Common myeloid progenitor, CD34-positive (primary cell): ENCODE measurements around the gene SCGN. TPM values are rescaled to one million over a fixed set of nuclear protein-coding genes. Genes with fewer than 3 reads are reported as not detected.

ENCODE experiments used
- CTCF ChIA-PET: fragments of 350-600 bp; sonication (Branson Sonifier 250); formaldehyde crosslinking; loops from one replicate; lab custom pipeline; 2021; ENCODE audit warnings: antibody characterized with exemption; lab: Charles Lee
- POLR2A ChIA-PET: fragments of 350-600 bp; sonication (Branson Sonifier 250); formaldehyde crosslinking; loops from one replicate; lab custom pipeline; 2021; ENCODE audit warnings: antibody characterized with exemption; lab: Charles Lee
- DNase-seq, 3 donors: peaks; one replicate each; pipeline versions ENCODE4 v3.0.0 to v3.0.0-alpha.2; 2013
- H3K27ac ChIP-seq, 2 experiments: 1 replicate in 1 of 2; 2 replicates in 1 of 2; pipeline ENCODE4 v1.7.0; 2013; ENCODE audit warnings: inconsistent platforms in 2 of 2, low read length in 2 of 2, mild to moderate bottlenecking in 2 of 2, low read depth in 1 of 2, moderate library complexity in 1 of 2; ENCODE audit not compliant: severe bottlenecking in 2 of 2, insufficient read depth in 1 of 2, poor library complexity in 1 of 2
- H3K27me3 ChIP-seq, 5 experiments: replicated peaks in 2 of 5; 1 replicate in 3 of 5; 2 replicates in 2 of 5; pipeline versions ENCODE4 v1.6.1 to v1.7.0; 2013; ENCODE audit warnings: low read length in 4 of 5, mild to moderate bottlenecking in 2 of 5, moderate library complexity in 2 of 5, inconsistent platforms in 1 of 5; ENCODE audit not compliant: insufficient read depth in 5 of 5, control insufficient read depth in 4 of 5
- H3K36me3 ChIP-seq, 4 experiments: 1 replicate in 2 of 4; 2 replicates in 2 of 4; pipeline versions ENCODE4 v1.6.1 to v1.7.0; 2013; ENCODE audit warnings: low read length in 3 of 4, control low read depth in 1 of 4, mild to moderate bottlenecking in 1 of 4; ENCODE audit not compliant: control insufficient read depth in 4 of 4, insufficient read depth in 4 of 4
- H3K4me1 ChIP-seq, 4 experiments: 1 replicate in 3 of 4; 2 replicates in 1 of 4; pipeline versions ENCODE4 v1.6.1 to v1.7.1; 2013; ENCODE audit warnings: low read length in 3 of 4, mild to moderate bottlenecking in 3 of 4, control low read depth in 1 of 4, inconsistent platforms in 1 of 4, moderate library complexity in 1 of 4; ENCODE audit not compliant: control insufficient read depth in 4 of 4, insufficient read depth in 4 of 4; ENCODE audit errors: control extremely low read depth in 1 of 4
- H3K4me3 ChIP-seq, 7 experiments: 1 replicate in 4 of 7; 2 replicates in 3 of 7; pipeline versions ENCODE4 v1.5.1 to v1.7.0; 2013; ENCODE audit warnings: mild to moderate bottlenecking in 7 of 7, low read length in 6 of 7, moderate library complexity in 6 of 7, inconsistent platforms in 2 of 7, low read depth in 2 of 7, control low read depth in 1 of 7; ENCODE audit not compliant: insufficient read depth in 4 of 7, control insufficient read depth in 1 of 7; ENCODE audit errors: extremely low read depth in 1 of 7
- H3K9me3 ChIP-seq, 5 experiments: 1 replicate in 4 of 5; 2 replicates in 1 of 5; pipeline versions ENCODE4 v1.6.1 to v1.7.1; 2013; ENCODE audit warnings: low read length in 4 of 5, mild to moderate bottlenecking in 2 of 5, inconsistent platforms in 1 of 5, low read depth in 1 of 5, moderate library complexity in 1 of 5; ENCODE audit not compliant: control insufficient read depth in 4 of 5, insufficient read depth in 2 of 5; ENCODE audit errors: control extremely low read depth in 1 of 5
- WGBS: methylation state at CpG from one replicate; pipeline ENCODE4 v1.1.5; 2013; ENCODE audit not compliant: insufficient coverage; 5-methylcytosine and 5-hydroxymethylcytosine counted together
- polyA plus RNA-seq: library from polyadenylated mRNA; unstranded; fragments of 120-200 nt; gene quantifications from one replicate; pipeline ENCODE4 v1.2.1, GENCODE V29; 2013

SCGN gene
- not detected for polyA plus RNA-seq

- DNase-seq = peak; percentile 54 to 85 (median 84)
- Histone ChIP-seq H3K4me1 (peaks cover 0 to 3% (median 0%) of the 10 kb centered on the region in 4 experiments), H3K4me3 (peak within 1 kb of the TSS in 2 of 7 experiments; percentile 24 to 27), H3K36me3 (no peaks in the 10 kb centered on the region), H3K27ac (no peak within 1 kb of the TSS), H3K27me3 (peaks cover 16 to 75% (median 25%) of the 10 kb centered on the region in 5 experiments), H3K9me3 (peaks cover 0 to 2% (median 0%) of the 10 kb centered on the region in 5 experiments)
- WGBS = 6% methylated on average over 34 of the region's 35 CpGs
- CTCF ChIA-PET = no interaction called here
- POLR2A ChIA-PET = no interaction called here
These were observed at the start of gene SCGN for GRCh38 chr6:25652007-25652515. SCGN (plus strand) TSS chr6:25652215; CDS start chr6:25652404, 189 bp downstream.

DNA sequence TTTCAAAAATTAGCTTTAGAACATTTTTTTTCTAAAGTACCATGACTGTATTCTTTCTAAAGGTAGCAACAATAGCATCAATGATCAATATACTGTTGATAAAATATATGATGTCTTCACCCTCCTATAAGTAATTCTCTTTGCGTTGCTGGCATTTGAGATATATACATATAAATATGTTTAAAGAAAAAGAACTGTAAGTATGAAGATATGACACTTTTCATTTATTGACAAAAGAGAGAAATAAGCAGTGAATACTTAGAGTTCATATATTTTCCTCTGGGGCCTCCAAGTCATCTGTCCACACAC is 49.4 kb upstream of the SCGN start:
- DNase-seq = no peak
- no peaks in the 10 kb centered on the region for H3K27me3 ChIP-seq
- no peaks in the 10 kb centered on the region for H3K9me3 ChIP-seq
- peaks cover 0 to 8% (median 4%) of the 10 kb centered on the region in 4 experiments for H3K36me3 ChIP-seq
- POLR2A ChIA-PET = no interaction called here
- CTCF ChIA-PET = interaction anchor here (1.1 to 1.6 kb wide), 3 partner anchors 15 to 379 kb away, joined by 4 to 6 read pairs (median 5); no protein-coding TSS in a partner anchor
- no peak overlapping the region for H3K27ac ChIP-seq
- H3K4me1 ChIP-seq = peaks cover 0 to 3% (median 0%) of the 10 kb centered on the region in 4 experiments
- no CpG with 5 or more reads among the region's 1 CpG for WGBS
- H3K4me3 ChIP-seq = no peak overlapping the region

GRCh38 chr6:25603251-25603650 is 48.8 kb upstream of the SCGN start:
- no peak overlapping the region for H3K27ac ChIP-seq
- DNase-seq = no peak
- POLR2A ChIA-PET = no interaction called here
- no peak overlapping the region for H3K4me3 ChIP-seq
- peaks cover 0 to 8% (median 4%) of the 10 kb centered on the region in 4 experiments for H3K36me3 ChIP-seq
- H3K9me3 ChIP-seq = no peaks in the 10 kb centered on the region
- no peaks in the 10 kb centered on the region for H3K27me3 ChIP-seq
- CTCF ChIA-PET = interaction anchor here (0.6 to 1.5 kb wide), 3 partner anchors 26 to 380 kb away, joined by 3 to 4 read pairs (median 4); no protein-coding TSS in a partner anchor
- WGBS = 100% methylated on average over 1 of the region's 1 CpG
- H3K4me1 ChIP-seq = peaks cover 0 to 3% (median under 1%) of the 10 kb centered on the region in 4 experiments

DNA sequence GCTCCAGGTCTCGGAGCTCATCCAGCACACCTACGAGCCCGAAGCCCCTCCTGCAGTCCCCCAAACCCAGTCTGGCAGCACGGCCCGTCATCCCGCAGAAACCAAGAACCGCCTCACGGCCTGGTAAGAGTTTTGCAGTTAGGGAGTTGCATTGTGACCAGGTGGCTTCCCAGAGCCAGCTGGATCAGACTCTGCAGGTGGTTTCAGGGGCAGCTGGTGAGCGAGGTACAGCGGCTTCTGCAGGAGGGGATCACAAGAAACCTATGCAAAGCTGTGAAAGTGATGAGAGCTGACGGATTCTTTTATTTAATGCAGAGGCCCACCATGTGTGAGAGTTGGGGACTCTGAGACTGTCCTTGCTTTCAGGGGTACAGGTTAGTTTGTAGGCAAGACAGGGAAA is 45.9 kb upstream of the SCGN start:
- DNase-seq = no peak

DNA sequence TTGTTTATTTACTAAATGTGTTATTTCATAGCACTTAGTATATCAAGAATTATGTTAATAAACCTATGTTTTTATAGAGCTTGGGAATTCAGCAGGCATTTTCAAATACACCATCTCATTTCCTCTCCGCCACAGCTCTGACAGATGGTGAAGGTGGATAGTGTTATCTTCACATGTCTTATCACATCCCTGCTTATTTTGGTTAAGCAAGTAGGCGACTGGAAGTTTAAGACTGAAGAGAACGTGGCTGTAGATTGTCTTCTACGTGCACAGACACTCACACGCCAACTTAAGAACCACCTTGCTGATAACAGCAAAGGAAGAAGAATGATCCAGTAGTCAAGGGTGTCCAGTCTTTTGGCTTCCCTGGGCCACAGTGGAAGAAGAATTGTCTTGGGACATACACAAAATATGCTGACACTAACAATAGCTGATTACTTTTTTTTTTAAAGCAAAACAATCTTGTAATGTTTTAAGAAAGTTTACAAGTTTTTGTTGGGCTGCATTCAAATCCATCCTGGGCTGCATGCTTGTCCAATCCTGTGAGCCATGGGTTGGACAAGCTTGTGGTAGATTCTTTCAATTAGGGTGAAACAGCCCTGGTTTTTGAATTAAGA is 43.3 kb upstream of the SCGN start:
- Histone ChIP-seq H3K4me1 (peaks cover 0 to 4% (median 2%) of the 10 kb centered on the region in 4 experiments), H3K9me3 (no peaks in the 10 kb centered on the region), H3K27ac (no peak overlapping the region), H3K27me3 (no peaks in the 10 kb centered on the region), H3K36me3 (peaks cover 0 to 18% (median 6%) of the 10 kb centered on the region in 4 experiments), H3K4me3 (no peak overlapping the region)
- peak; percentile 68 to 85 (median 72) for DNase-seq
- ChIA-PET POLR2A (no interaction called here), CTCF (interaction anchor here (0.6 to 1.6 kb wide), 4 partner anchors 10 to 411 kb away, joined by 3 to 5 read pairs (median 4); a partner anchor contains a TSS)
- 56% methylated on average over 2 of the region's 5 CpGs for whole genome bisulfite sequencing

More for the DNA sequence above, 45.9 kb upstream of the SCGN start:
- Histone ChIP-seq H3K27ac (no peak overlapping the region), H3K4me1 (peaks cover 0 to 4% (median 1%) of the 10 kb centered on the region in 4 experiments), H3K4me3 (no peak overlapping the region), H3K36me3 (peaks cover 0 to 14% (median 6%) of the 10 kb centered on the region in 4 experiments), H3K9me3 (no peaks in the 10 kb centered on the region), H3K27me3 (no peaks in the 10 kb centered on the region)
- ChIA-PET CTCF (interaction anchor here (1.3 to 2.1 kb wide), 3 partner anchors 15 to 382 kb away, joined by 3 to 8 read pairs (median 4); no protein-coding TSS in a partner anchor), POLR2A (no interaction called here)
- 90% methylated on average over 10 of the region's 11 CpGs for WGBS

- CTCF ChIA-PET = no interaction called here
- H3K36me3 ChIP-seq = peaks cover 0 to 10% (median 3%) of the 10 kb centered on the region in 4 experiments
- no peak overlapping the region for H3K27ac ChIP-seq
- WGBS = 80% methylated on average over 1 of the region's 3 CpGs
- POLR2A ChIA-PET = no interaction called here
- no peak for DNase-seq
- H3K4me1 ChIP-seq = peaks cover 0 to 7% (median 2%) of the 10 kb centered on the region in 4 experiments
- H3K9me3 ChIP-seq = no peaks in the 10 kb centered on the region
- H3K4me3 ChIP-seq = no peak overlapping the region
- H3K27me3 ChIP-seq = no peaks in the 10 kb centered on the region
These were observed 39.3 kb upstream of the SCGN start for GRCh38 chr6:25612666-25613065.

- no peak for DNase-seq
These were observed 38.6 kb upstream of the SCGN start for GRCh38 chr6:25613415-25613814.

More at GRCh38 chr6:25613415-25613814, 38.6 kb upstream of the SCGN start:
- peaks cover 0 to 15% (median 5%) of the 10 kb centered on the region in 4 experiments for H3K4me1 ChIP-seq
- no CpG with 5 or more reads among the region's 1 CpG for WGBS
- POLR2A ChIA-PET = no interaction called here
- CTCF ChIA-PET = no interaction called here
- H3K27ac ChIP-seq = no peak overlapping the region
- H3K9me3 ChIP-seq = no peaks in the 10 kb centered on the region
- no peak overlapping the region for H3K4me3 ChIP-seq
- no peaks in the 10 kb centered on the region for H3K27me3 ChIP-seq
- H3K36me3 ChIP-seq = peaks cover 0 to 10% (median 3%) of the 10 kb centered on the region in 4 experiments
